GM12874 (cell line): ENCODE measurements around the gene LCLAT1.

Experiments used
- CTCF ChIP-seq: IDR thresholded peaks from 2 replicates; pipeline ENCODE4 v1.5.1; 2011; ENCODE audit warnings: low read depth, mild to moderate bottlenecking, control low read depth, low read length, moderate library complexity; ENCODE audit not compliant: insufficient read depth

LCLAT1 gene

DNA sequence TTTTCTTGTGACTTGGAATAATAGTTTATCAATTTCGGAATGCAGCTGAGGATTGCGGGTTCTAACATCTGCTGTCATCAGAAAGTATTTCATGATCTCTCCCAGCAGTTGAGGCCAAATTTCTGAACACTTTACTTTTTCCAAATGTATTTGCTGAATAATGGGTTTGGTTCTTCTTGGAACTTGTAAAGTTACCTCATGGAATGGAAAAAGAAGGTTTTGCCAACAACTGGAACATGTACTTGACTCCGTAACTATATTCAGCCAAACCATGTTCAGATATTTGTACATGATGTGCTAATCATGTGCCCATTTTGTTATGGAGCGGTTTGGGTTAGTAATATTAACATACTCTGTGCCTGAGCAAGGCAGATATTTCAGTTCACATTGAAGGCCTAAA, 119.6 kb downstream of the LCLAT1 start:
- TF ChIP-seq CTCF, result no peak

- no peak for TF ChIP-seq CTCF
Measured at GRCh38 chr2:30567317-30567716, 120.3 kb downstream of the LCLAT1 start.

DNA sequence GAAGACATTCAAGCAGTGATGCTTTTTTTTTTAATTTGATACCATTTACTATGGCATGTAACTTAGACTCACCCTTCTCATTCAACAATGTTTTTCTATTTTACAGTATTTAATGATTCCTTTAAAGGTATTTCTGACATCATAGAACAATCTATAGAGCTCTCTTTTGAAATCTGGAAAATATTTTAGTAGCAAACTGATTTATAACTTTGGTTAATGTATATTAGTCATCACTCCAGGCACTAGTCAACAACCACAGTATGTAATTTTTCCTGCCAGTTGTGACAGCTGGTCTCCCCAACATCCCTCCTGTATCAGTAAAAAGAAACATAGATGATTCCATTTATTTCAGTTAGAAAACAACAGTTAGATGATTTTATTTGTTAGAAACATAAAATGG, 122.9 kb downstream of the LCLAT1 start:
- TF ChIP-seq CTCF, result no peak

- no peak for TF ChIP-seq CTCF
Measured at GRCh38 chr2:30577151-30577550, 130.1 kb downstream of the LCLAT1 start.

DNA sequence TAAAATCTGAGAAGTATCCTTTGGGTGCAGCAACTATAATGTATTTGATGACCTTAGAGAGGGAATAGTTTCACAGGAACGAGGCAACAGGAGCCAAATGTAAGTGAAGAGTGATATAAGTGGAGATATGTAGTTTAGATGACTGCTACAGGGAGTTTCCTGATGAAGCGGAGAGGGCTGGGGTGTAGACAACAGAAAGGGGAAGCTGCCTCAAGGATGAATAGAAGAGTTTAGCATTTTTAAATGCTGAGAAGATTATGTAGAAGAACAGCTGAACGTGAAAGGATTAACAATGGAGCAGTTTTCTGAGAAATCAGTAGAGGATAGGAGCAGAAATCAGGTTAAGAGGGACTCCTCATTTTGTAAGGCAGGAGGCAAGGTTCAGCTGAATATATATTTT, 133.3 kb downstream of the LCLAT1 start:
- no peak for TF ChIP-seq CTCF

DNA sequence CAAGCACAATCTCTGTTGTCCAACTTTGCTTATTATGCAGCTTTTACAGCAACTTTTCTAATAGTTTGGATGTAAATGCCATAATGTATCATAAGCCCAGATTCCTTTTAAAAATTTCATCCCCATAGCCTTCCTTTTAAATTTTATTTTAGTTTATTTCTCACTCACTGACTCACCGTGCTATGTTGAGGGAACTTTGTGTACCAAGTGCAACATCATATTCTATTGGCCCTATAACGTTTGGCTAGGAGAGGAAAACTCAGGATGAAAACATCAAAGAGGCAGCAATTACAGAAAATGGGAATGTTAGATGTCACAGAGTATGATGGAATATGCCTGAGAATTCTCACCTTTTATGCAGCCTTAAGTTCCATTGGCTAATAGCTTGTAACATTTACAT, 135.5 kb downstream of the LCLAT1 start:
- no peak for TF ChIP-seq CTCF

DNA sequence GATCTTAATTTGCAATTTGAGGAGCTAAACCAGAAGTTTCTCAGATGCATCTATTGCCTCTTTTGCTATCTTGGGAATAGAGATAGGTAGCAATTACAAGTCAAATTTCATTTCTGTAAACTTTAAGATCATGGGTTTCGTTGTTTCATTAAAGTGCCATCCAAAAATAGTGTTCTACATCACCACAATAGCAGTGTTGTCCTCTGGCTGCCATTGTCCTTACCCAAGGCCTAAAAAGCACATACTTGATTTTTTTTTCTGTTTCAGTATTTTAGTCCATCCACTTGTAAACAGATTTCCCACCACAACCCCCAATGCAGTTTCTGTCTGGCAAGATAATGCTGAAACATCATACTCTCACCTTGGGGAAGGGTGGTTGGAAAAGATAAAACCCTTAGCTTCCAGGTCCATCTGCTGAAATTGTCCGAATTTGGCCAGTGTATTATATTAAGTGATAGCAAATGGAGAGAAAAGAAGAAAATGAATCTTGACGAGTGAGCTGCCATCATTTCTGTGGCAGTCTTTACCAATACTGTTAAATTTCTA, 136.2 kb downstream of the LCLAT1 start:
- no peak for TF ChIP-seq CTCF
